Measurements from ENCODE around the gene CPT2.
"Not testable (repeated sequence)": the region's sequence is repeated elsewhere in the genome, so short reads cannot be mapped to it uniquely, and the experiment has no call there.

Gene CPT2

GRCh38 chr1:53182111-53182593 lies 14.5 kb upstream of the CPT2 start:
- DNase-seq (ENCODE audit: low read depth, low spot score): peak; percentile 61

GRCh38 chr1:53182716-53183094 lies 13.9 kb upstream of the CPT2 start:
- no peak for DNase-seq (ENCODE audit: low read depth, low spot score)

- no peak for DNase-seq (ENCODE audit: low read depth, low spot score)
These were observed 13.3 kb upstream of the CPT2 start for GRCh38 chr1:53183095-53183990.

GRCh38 chr1:53185955-53186297 lies 10.7 kb upstream of the CPT2 start:
- DNase-seq (ENCODE audit: low read depth, low spot score): not testable (repeated sequence)

GRCh38 chr1:53186533-53186932 lies 10.1 kb upstream of the CPT2 start:
- no peak for DNase-seq (ENCODE audit: low read depth, low spot score)

- no peak for DNase-seq (ENCODE audit: low read depth, low spot score)
These were observed 9.2 kb upstream of the CPT2 start for GRCh38 chr1:53187401-53187800.

GRCh38 chr1:53188099-53188498 lies 8.5 kb upstream of the CPT2 start:
- no peak for DNase-seq (ENCODE audit: low read depth, low spot score)

- no peak for DNase-seq (ENCODE audit: low read depth, low spot score)
These were observed 7.6 kb upstream of the CPT2 start for GRCh38 chr1:53189061-53189460.

GRCh38 chr1:53190210-53190611 lies 6.4 kb upstream of the CPT2 start:
- DNase-seq (ENCODE audit: low read depth, low spot score): no peak

GRCh38 chr1:53195246-53196016 lies 1.2 kb upstream of the CPT2 start:
- DNase-seq (ENCODE audit: low read depth, low spot score): no peak

GRCh38 chr1:53196017-53196484 lies 573 bp upstream of the CPT2 start:
- DNase-seq (ENCODE audit: low read depth, low spot score): no peak

GRCh38 chr1:53197291-53198200 lies 922 bp downstream of the CPT2 start:
- DNase-seq (ENCODE audit: low read depth, low spot score): no peak

- no peak for DNase-seq (ENCODE audit: low read depth, low spot score)
These were observed 1.6 kb downstream of the CPT2 start for GRCh38 chr1:53198241-53198651.

GRCh38 chr1:53203466-53203865 lies 6.8 kb downstream of the CPT2 start:
- no peak for DNase-seq (ENCODE audit: low read depth, low spot score)

GRCh38 chr1:53205496-53205895 lies 8.9 kb downstream of the CPT2 start:
- DNase-seq (ENCODE audit: low read depth, low spot score): not testable (repeated sequence)

GRCh38 chr1:53206083-53206685 lies 9.6 kb downstream of the CPT2 start:
- DNase-seq (ENCODE audit: low read depth, low spot score): not testable (repeated sequence)

GRCh38 chr1:53206735-53207379 lies 10.2 kb downstream of the CPT2 start:
- DNase-seq (ENCODE audit: low read depth, low spot score): no peak

GRCh38 chr1:53207726-53208125 lies 11.1 kb downstream of the CPT2 start:
- no peak for DNase-seq (ENCODE audit: low read depth, low spot score)

- no peak for DNase-seq (ENCODE audit: low read depth, low spot score)
These were observed 13.7 kb downstream of the CPT2 start for GRCh38 chr1:53210352-53210751.

GRCh38 chr1:53210954-53211353 lies 14.3 kb downstream of the CPT2 start:
- DNase-seq (ENCODE audit: low read depth, low spot score): no peak

Data from activated CD4-positive, CD25-positive, alpha-beta regulatory T cell treated with anti-CD3 and anti-CD28 coated beads, Interleukin-2, amount 50 U/mL, for 16 hours (primary cell).